Fibroblast of the aortic adventitia (primary cell): ENCODE results near the gene ANKRD13B. TPM values are rescaled to one million over a fixed set of nuclear protein-coding genes. Genes with fewer than 3 reads are reported as not detected.
A peak's percentile ranks its signal among the peaks of the same experiment; 100 is the strongest.
"Not testable (repeated sequence)": the region's sequence is repeated elsewhere in the genome, so short reads cannot be mapped to it uniquely, and the experiment has no call there.

Experiments used
- DNase-seq: peaks from one replicate; pipeline ENCODE4 v3.0.0-alpha.2; 2010; ENCODE audit warnings: low read depth
- H3K4me3 ChIP-seq: 2 replicates; pipeline ENCODE4 v1.5.1; 2011; ENCODE audit warnings: low read depth, mild to moderate bottlenecking, control low read depth, low read length, moderate library complexity
- CTCF ChIP-seq: IDR thresholded peaks from 2 replicates; pipeline ENCODE4 v1.5.1; 2011; ENCODE audit warnings: mild to moderate bottlenecking, low read length, control low read depth, inconsistent platforms; ENCODE audit not compliant: insufficient read depth
- total RNA-seq: library from RNA; depleted of rRNA; stranded (reverse); fragments of >200 nt; gene quantifications from 2 replicates; pipeline ENCODE4 v1.2.3, GENCODE V29; 2012; ENCODE audit warnings: low replicate concordance

The ANKRD13B gene
- total RNA-seq, 1 donor = 14.0 TPM

- no peak for TF ChIP-seq CTCF
- DNase-seq = peak; percentile 83
- no peak overlapping the region for H3K4me3 ChIP-seq
Observed at GRCh38 chr17:29557085-29557738, 35.7 kb upstream of the ANKRD13B start.

- H3K4me3 ChIP-seq = no peak overlapping the region
- DNase-seq = no peak
- TF ChIP-seq CTCF = no peak
Observed at GRCh38 chr17:29557739-29558116, 35.2 kb upstream of the ANKRD13B start.

DNA sequence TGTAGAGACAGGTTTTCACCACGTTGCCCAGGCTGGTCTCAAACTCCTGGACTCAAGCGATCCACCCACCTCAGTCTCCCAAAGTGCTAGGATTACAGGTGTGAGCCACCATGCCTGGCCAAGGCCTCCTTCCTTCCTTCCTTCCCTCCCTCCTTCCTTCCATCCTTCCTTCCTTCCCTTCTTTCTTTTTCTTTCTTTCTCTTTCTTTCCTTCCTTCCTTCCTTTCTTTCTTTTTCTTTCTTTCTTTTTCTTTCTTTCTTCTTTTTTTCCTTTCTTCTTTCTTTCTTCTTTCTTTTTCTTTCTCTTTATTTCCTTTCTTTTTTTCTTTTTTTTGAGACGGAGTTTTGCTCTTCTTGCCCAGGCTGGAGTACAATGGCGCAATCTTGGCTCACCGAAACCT, 34.8 kb upstream of the ANKRD13B start:
- DNase-seq, H3K4me3 ChIP-seq: not testable (repeated sequence)

DNA sequence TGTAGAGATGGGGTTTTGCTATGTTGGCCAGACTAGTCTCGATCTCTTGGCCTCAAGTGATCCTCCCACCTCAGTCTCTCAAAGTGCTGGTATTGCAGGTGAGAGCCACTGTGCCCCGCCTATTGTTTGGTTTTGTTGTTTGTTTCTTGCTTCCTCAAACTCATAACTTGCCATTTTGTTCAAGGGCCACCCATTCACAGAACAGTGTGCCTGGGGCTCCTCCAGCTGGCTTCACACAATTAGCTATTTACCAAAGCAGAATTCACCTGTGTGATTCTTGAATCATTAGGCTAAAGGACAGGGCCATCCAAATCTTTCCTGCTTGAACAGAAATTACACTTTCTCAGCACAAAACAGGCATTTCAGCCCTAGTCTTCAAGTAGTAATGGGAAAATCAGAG, 33.3 kb upstream of the ANKRD13B start:
- H3K4me3 ChIP-seq = no peak overlapping the region
- no peak for TF ChIP-seq CTCF
- no peak for DNase-seq

DNA sequence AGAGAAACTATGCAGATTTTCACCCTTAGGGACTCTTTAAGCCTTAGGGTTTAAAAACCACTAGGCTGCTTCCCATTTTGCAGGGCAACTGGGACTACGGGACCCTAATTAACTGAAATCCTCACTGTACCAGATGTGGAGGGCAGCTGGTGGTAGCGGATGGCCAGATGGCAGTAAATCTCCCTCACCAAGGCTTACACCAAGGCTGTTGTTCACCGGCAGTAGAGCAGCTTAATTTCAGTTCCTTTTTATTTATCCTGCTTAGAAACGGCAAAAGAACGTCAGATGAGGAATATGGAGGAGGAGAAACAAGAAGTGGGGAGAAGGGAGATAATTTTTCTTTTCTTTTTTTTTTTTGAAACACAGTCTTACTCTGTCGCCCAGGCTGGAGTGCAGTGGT, 32.6 kb upstream of the ANKRD13B start:
- TF ChIP-seq CTCF = no peak
- DNase-seq = no peak
- H3K4me3 ChIP-seq = no peak overlapping the region

DNA sequence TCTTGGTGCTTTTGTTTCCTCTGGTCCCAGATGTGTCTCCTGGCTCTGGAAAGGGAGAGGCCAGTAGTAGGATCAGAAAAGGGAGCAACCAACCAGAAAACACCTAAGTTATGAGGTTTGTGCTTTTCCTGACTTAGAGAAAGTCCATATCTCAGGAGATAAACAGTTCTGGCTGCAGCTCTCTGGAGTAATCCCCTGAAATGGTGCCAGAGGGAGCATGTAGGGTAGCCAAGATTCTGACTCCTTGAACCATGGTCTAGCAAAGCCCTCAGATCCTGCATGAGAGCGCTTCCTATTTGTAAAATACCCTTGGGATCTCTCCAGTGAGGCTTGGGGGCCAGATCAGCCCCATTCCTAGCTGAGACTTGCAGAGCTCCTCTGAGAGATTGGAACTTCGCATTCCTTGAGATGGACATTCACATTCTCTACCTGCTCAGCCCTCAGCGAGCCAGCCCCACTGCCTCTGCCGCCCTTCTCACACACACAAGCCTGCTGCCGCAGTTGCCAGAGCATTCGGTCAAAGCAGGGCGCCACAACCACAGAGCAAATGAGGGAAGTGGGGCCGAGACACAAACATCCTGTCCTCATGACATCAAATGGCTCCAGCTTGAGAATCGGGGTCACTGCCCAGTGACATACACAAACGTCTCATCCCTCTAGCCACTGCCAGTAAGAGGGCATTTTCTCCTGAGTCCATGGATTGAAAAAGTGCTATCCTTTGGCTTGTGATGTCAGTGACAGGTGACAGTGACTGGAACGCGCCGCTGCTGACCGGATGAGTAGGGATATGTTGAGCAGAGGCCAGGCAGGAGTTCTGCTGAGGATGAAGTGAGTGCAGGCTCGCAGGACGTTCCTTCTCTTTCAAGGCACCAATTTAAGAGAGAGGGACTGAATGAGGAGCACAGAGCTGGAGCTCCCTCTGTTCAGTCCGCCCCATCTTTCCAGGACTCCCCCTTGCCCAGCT, 31.1 kb upstream of the ANKRD13B start:
- no peak for TF ChIP-seq CTCF
- H3K4me3 ChIP-seq = no peak overlapping the region
- peak; percentile 61 for DNase-seq

DNA sequence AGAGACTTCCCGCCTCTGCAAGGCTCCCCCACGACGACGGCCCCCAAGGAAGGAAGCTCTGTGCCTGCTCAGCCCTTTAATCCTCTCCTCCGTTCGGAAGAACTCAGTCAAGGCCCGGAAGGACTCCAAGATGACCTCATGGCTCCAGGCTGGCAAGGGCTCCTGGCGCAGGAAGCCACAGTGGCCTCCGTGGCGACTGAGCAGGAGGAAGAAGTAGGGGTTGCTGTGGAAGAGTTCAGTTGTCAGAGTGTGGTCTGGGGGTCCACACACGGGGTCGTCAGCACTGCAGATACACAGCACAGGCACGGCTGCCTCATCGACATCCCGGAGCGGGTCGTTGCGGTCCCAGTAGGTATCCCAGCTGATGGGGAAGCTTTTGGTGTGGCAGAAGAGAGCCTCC, 30.3 kb upstream of the ANKRD13B start:
- TF ChIP-seq CTCF = no peak
- no peak for DNase-seq
- no peak overlapping the region for H3K4me3 ChIP-seq
